ENCODE results near the gene ARHGAP28.
"Not testable (repeated sequence)": the region's sequence is repeated elsewhere in the genome, so short reads cannot be mapped to it uniquely, and the experiment has no call there.

The ARHGAP28 gene

GRCh38 chr18:6778459-6779247, 49.1 kb downstream of the ARHGAP28 start:
- DNase-seq = no peak

GRCh38 chr18:6781142-6781714, 51.7 kb downstream of the ARHGAP28 start:
- no peak for DNase-seq

- no peak for DNase-seq
These were observed 52.3 kb downstream of the ARHGAP28 start for GRCh38 chr18:6781796-6782195.

GRCh38 chr18:6782861-6783260, 53.3 kb downstream of the ARHGAP28 start:
- no peak for DNase-seq

- no peak for DNase-seq
These were observed 54.5 kb downstream of the ARHGAP28 start for GRCh38 chr18:6784046-6784445.

GRCh38 chr18:6785001-6785400, 55.5 kb downstream of the ARHGAP28 start:
- DNase-seq = no peak

GRCh38 chr18:6785411-6785810, 55.9 kb downstream of the ARHGAP28 start:
- DNase-seq = no peak

- no peak for DNase-seq
These were observed 62.9 kb downstream of the ARHGAP28 start for GRCh38 chr18:6792391-6792790.

- DNase-seq = no peak
These were observed 63.9 kb downstream of the ARHGAP28 start for GRCh38 chr18:6793455-6793854.

- no peak for DNase-seq
These were observed 64.5 kb downstream of the ARHGAP28 start for GRCh38 chr18:6793986-6794385.

GRCh38 chr18:6795307-6795706, 65.8 kb downstream of the ARHGAP28 start:
- no peak for DNase-seq

GRCh38 chr18:6796511-6796910, 67.0 kb downstream of the ARHGAP28 start:
- DNase-seq = no peak

GRCh38 chr18:6797171-6797570, 67.7 kb downstream of the ARHGAP28 start:
- no peak for DNase-seq

- DNase-seq = no peak
These were observed 69.4 kb downstream of the ARHGAP28 start for GRCh38 chr18:6798896-6799295.

- DNase-seq = not testable (repeated sequence)
These were observed 70.8 kb downstream of the ARHGAP28 start for GRCh38 chr18:6800309-6800708.

GRCh38 chr18:6807515-6808257, 78.2 kb downstream of the ARHGAP28 start:
- no peak for DNase-seq

GRCh38 chr18:6810191-6810590, 80.7 kb downstream of the ARHGAP28 start:
- DNase-seq = no peak

- no peak for DNase-seq
These were observed 82.3 kb downstream of the ARHGAP28 start for GRCh38 chr18:6811816-6812215.

- no peak for DNase-seq
These were observed 85.4 kb downstream of the ARHGAP28 start for GRCh38 chr18:6814882-6815425.

GRCh38 chr18:6816154-6816553, 86.6 kb downstream of the ARHGAP28 start:
- DNase-seq = no peak

GRCh38 chr18:6819332-6819731, 89.8 kb downstream of the ARHGAP28 start:
- DNase-seq = no peak

- no peak for DNase-seq
These were observed 90.8 kb downstream of the ARHGAP28 start for GRCh38 chr18:6820314-6820713.

- DNase-seq = no peak
These were observed 91.8 kb downstream of the ARHGAP28 start for GRCh38 chr18:6821356-6821755.

GRCh38 chr18:6827161-6827560, 97.6 kb downstream of the ARHGAP28 start:
- DNase-seq = not testable (repeated sequence)

Data from activated naive CD4-positive, alpha-beta T cell treated with Interleukin-2 at 50 U/mL for 16 hours (primary cell).